GM06990 (cell line): Measurements from ENCODE around the gene BRWD1.

Source experiments
- DNase-seq: peaks from one replicate; pipeline ENCODE4 v3.0.0-alpha.2; 2011; ENCODE audit not compliant: insufficient read length; ENCODE audit errors: extremely low read depth
- H3K27me3 ChIP-seq: replicated peaks from 2 replicates; pipeline ENCODE4 v1.6.0; 2011; ENCODE audit warnings: low read length; ENCODE audit not compliant: control insufficient read depth, insufficient read depth
- H3K36me3 ChIP-seq: 2 replicates; pipeline ENCODE4 v1.5.1; 2011; ENCODE audit warnings: low read length; ENCODE audit not compliant: control insufficient read depth, insufficient read depth
- H3K4me3 ChIP-seq: replicated peaks from 2 replicates; pipeline ENCODE4 v1.5.1; 2011; ENCODE audit warnings: low read depth, mild to moderate bottlenecking, control low read depth, low read length
- TF ChIP-seq, protein P1 (sequence below): IDR thresholded peaks from 2 replicates; pipeline ENCODE4 v1.5.1; 2011; ENCODE audit warnings: low read length, control low read depth, mild to moderate bottlenecking, inconsistent platforms; ENCODE audit not compliant: insufficient read depth, poor library complexity, severe bottlenecking

The BRWD1 gene

DNA sequence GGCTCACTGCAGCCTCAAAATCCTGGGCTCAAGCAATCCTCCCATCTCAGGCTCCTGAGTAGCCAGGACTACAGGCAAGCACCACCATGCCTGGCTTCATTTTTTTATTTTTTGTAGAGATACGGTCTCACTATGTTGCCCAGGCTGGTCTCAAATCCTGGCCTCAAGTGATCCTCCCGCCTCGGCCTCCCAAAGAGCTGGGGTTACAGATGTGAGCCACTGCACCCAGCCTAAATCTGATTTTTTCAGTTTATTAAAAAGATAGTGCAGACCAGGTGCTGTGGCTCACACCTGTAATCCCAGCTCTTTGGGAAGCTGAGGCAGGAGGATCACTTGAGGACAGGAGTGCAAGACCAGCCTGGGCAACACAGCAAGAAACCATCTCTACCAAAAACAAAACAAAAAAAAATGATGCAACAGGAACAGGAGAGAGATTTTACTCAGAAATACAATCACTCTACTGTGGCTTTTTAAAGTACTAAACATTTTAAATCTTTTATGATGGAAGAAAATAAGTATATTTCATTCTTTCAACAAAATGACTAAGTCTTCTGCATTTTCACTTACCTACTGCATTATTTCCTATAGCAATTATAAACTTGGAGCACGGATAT lies 132.1 kb downstream of the BRWD1 start:
- Histone ChIP-seq H3K27me3 (no peaks in the 10 kb centered on the region), H3K4me3 (no peak overlapping the region), H3K36me3 (peaks cover 7% of the 10 kb centered on the region)
- DNase-seq, result no peak
- TF ChIP-seq, protein P1, sequence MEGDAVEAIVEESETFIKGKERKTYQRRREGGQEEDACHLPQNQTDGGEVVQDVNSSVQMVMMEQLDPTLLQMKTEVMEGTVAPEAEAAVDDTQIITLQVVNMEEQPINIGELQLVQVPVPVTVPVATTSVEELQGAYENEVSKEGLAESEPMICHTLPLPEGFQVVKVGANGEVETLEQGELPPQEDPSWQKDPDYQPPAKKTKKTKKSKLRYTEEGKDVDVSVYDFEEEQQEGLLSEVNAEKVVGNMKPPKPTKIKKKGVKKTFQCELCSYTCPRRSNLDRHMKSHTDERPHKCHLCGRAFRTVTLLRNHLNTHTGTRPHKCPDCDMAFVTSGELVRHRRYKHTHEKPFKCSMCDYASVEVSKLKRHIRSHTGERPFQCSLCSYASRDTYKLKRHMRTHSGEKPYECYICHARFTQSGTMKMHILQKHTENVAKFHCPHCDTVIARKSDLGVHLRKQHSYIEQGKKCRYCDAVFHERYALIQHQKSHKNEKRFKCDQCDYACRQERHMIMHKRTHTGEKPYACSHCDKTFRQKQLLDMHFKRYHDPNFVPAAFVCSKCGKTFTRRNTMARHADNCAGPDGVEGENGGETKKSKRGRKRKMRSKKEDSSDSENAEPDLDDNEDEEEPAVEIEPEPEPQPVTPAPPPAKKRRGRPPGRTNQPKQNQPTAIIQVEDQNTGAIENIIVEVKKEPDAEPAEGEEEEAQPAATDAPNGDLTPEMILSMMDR, result no peak

DNA sequence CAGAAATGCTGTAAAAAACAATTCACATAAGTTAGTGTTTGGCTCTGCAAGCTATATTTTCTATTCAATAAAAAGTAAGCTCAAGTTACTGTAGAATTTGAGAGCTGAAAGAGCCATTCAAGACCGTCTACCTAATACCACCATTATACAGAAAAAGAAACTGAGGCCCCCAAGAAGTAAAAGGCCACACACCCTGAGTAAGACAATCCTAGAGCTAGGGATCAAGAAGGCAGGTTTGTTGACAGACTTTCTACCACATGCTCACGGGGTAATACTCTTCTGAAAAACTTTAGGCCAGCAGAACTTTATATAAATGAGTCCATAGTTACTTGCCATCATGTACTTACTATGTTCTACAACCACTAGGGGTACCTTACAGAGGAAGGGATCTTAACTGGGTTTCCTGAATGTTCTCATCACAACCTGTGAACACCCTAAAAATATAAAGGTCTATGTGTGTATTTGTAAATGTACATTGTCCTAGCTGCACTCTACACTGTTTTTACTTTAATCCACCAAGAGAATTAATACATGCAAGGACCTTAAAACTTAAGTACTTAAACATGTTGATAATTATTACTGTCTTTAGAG lies 132.9 kb downstream of the BRWD1 start:
- no peaks in the 10 kb centered on the region for H3K27me3 ChIP-seq
- TF ChIP-seq, protein P1, result peak; percentile 25
- DNase-seq, result no peak
- H3K36me3 ChIP-seq, result peaks cover 10% of the 10 kb centered on the region
- no peak overlapping the region for H3K4me3 ChIP-seq

DNA sequence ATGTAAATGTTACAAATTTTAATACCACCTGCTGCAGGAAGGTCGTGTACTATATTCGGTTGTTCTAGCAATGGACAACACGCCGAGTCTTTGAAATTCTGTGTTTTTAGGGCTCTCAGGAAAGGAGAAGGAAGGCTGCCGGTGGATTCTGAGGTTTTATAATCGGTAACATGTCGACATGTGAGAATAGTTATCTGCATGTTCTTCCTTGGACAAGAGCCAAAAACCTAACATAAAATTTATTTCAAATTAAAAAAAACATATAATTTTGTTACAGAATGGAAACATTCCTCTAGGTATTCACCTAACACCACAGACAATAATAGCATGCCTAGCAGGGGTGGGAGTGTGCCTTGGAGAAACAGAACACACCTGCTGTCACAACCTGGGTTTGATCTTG lies 135.0 kb downstream of the BRWD1 start:
- H3K36me3 ChIP-seq, result peaks cover 12% of the 10 kb centered on the region

DNA sequence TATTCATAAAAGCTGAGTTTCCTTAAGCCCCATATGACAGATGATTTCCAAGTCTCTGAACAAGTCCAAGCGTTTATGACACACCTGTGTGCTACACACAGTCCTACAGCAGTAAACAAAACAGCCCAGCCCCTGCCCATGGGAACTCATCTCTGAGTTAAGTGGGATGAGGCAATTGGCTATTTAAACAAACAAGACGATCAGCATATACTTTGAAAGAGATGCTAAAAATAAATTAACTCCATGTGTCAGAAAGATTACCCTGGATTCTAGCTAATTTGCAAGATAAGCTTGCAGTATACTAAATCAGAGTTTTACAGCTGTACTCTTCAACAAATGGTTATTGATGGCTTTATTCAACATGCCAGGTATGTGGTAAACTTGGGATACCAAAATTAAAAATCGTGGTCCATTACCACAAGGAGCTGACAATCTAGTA lies 137.1 kb downstream of the BRWD1 start:
- peaks cover 17% of the 10 kb centered on the region for H3K36me3 ChIP-seq
- H3K27me3 ChIP-seq, result no peaks in the 10 kb centered on the region
- DNase-seq, result no peak
- TF ChIP-seq, protein P1, result no peak
- H3K4me3 ChIP-seq, result no peak overlapping the region

More for the DNA sequence above, 135.0 kb downstream of the BRWD1 start:
- DNase-seq, result no peak
- Histone ChIP-seq H3K27me3 (no peaks in the 10 kb centered on the region), H3K4me3 (no peak overlapping the region)
- TF ChIP-seq, protein P1, result no peak

DNA sequence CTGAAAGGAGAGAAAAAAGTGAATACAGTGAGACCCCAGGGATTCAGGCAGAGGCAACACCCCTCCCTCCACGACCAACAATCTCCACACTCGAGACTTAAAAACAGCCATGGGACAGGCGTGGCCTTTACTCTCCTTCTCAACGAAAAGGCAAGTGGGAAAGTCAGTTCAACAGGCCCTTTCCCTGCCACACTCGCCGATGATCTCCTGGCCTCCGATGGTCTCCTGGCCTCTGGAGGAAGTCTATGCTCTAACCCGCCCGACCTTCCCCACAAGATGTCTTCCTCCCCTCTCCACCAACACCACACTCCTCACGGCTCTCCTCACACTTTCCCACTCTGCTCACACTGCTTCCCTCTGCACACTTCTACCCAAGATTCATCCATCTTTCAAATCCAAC lies 137.8 kb downstream of the BRWD1 start:
- Histone ChIP-seq H3K4me3 (no peak overlapping the region), H3K36me3 (peaks cover 17% of the 10 kb centered on the region), H3K27me3 (no peaks in the 10 kb centered on the region)
- TF ChIP-seq, protein P1, result no peak
- DNase-seq, result no peak
